IMR-90 (cell line): Measurements from ENCODE around the gene SIK2.

Experiments
- CEBPB ChIP-seq: IDR thresholded peaks from 2 replicates; pipeline ENCODE4 v1.6.1; 2012; ENCODE audit warnings: low read depth, low read length, improper control_type of control experiment
- CHD1 ChIP-seq: IDR thresholded peaks from 2 replicates; pipeline ENCODE4 v1.6.1; 2012; ENCODE audit warnings: low read depth, low read length, improper control_type of control experiment
- FOS ChIP-seq: fragments of 150-350 bp; IDR thresholded peaks from 2 replicates; pipeline ENCODE4 v1.6.1; 2016; ENCODE audit warnings: low read depth, low read length
- MAFK ChIP-seq: IDR thresholded peaks from 2 replicates; pipeline ENCODE4 v1.6.1; 2012; ENCODE audit warnings: low read depth, low read length, improper control_type of control experiment
- MAZ ChIP-seq: IDR thresholded peaks from 2 replicates; pipeline ENCODE4 v1.6.1; 2012; ENCODE audit warnings: low read depth, mild to moderate bottlenecking, low read length, improper control_type of control experiment, moderate library complexity, borderline replicate concordance
- MXI1 ChIP-seq: IDR thresholded peaks from 2 replicates; pipeline ENCODE4 v1.6.1; 2012; ENCODE audit warnings: low read depth, mild to moderate bottlenecking, low read length, moderate library complexity, borderline replicate concordance
- POLR2A ChIP-seq: IDR thresholded peaks from 2 replicates; pipeline ENCODE4 v1.6.1; 2012; ENCODE audit warnings: mild to moderate bottlenecking, low read depth, low read length
- RAD21 ChIP-seq: IDR thresholded peaks from 2 replicates; pipeline ENCODE4 v1.6.1; 2012; ENCODE audit warnings: low read length, improper control_type of control experiment
- RFX5 ChIP-seq: IDR thresholded peaks from 2 replicates; pipeline ENCODE4 v1.8.0; 2012; ENCODE audit warnings: low read depth, mild to moderate bottlenecking, low read length, moderate library complexity
- TF ChIP-seq, protein P1 (sequence below): conservative IDR thresholded peaks from 2 replicates; pipeline ENCODE4 v1.5.1; 2012; ENCODE audit warnings: mild to moderate bottlenecking, low read depth, low read length, improper control_type of control experiment
- TF ChIP-seq, protein P2 (sequence below): fragments of 150-350 bp; IDR thresholded peaks from 2 replicates; pipeline ENCODE4 v1.6.1; 2017; ENCODE audit warnings: mild to moderate bottlenecking, antibody characterized with exemption, low read length, low read depth
- TF ChIP-seq, protein P3 (sequence below): fragments of 150-350 bp; IDR thresholded peaks from 2 replicates; pipeline ENCODE4 v1.6.1; 2016; ENCODE audit warnings: low read depth, mild to moderate bottlenecking, low read length, moderate library complexity, borderline replicate concordance

DNA sequence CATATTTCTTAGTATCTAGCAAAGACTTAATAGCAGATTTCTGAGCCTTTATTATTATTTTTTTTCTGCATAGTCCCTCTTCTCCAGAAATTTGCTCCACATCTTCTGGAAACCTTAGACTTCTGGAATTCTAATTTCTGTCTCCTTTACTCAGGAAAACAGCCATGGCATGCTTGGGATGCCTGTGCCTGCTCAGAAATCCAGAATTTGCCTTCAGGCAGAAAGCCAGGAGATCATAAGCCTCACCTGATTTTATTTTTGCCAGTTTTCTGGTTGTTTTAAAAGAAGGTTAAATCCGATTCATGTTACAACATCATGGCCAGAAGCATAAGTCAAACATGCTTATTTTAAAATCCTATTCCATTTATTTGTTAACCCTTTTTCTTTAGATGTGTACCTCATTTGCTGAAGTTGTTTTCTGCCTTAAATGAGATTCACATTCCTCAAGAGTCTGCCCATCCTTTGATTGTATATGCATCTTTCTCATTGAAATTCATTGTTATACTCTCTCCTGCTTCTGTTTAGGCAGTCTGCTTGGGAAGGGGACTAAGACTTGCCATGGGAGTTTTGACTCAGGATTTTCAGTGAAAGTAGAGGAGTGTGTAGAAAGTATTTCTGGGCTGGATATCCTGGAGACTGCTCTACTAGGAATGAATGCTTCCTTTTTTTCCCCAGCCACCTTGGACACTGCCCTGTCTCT, 37.1 kb downstream of the SIK2 start:
- no peak for TF ChIP-seq CHD1
- no peak for TF ChIP-seq POLR2A
- no peak for TF ChIP-seq FOS
- TF ChIP-seq, protein P1, sequence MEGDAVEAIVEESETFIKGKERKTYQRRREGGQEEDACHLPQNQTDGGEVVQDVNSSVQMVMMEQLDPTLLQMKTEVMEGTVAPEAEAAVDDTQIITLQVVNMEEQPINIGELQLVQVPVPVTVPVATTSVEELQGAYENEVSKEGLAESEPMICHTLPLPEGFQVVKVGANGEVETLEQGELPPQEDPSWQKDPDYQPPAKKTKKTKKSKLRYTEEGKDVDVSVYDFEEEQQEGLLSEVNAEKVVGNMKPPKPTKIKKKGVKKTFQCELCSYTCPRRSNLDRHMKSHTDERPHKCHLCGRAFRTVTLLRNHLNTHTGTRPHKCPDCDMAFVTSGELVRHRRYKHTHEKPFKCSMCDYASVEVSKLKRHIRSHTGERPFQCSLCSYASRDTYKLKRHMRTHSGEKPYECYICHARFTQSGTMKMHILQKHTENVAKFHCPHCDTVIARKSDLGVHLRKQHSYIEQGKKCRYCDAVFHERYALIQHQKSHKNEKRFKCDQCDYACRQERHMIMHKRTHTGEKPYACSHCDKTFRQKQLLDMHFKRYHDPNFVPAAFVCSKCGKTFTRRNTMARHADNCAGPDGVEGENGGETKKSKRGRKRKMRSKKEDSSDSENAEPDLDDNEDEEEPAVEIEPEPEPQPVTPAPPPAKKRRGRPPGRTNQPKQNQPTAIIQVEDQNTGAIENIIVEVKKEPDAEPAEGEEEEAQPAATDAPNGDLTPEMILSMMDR, result no peak
- TF ChIP-seq, protein P2, sequence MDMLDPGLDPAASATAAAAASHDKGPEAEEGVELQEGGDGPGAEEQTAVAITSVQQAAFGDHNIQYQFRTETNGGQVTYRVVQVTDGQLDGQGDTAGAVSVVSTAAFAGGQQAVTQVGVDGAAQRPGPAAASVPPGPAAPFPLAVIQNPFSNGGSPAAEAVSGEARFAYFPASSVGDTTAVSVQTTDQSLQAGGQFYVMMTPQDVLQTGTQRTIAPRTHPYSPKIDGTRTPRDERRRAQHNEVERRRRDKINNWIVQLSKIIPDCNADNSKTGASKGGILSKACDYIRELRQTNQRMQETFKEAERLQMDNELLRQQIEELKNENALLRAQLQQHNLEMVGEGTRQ, result no peak
- TF ChIP-seq CEBPB, result no peak
- no peak for TF ChIP-seq MAFK
- no peak for TF ChIP-seq RFX5
- no peak for TF ChIP-seq MXI1
- TF ChIP-seq MAZ, result no peak
- TF ChIP-seq, protein P3, sequence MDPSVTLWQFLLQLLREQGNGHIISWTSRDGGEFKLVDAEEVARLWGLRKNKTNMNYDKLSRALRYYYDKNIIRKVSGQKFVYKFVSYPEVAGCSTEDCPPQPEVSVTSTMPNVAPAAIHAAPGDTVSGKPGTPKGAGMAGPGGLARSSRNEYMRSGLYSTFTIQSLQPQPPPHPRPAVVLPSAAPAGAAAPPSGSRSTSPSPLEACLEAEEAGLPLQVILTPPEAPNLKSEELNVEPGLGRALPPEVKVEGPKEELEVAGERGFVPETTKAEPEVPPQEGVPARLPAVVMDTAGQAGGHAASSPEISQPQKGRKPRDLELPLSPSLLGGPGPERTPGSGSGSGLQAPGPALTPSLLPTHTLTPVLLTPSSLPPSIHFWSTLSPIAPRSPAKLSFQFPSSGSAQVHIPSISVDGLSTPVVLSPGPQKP, result no peak
- TF ChIP-seq RAD21, result no peak
